Measurements from ENCODE around the gene TNFSF15.

The TNFSF15 gene

GRCh38 chr9:114792396-114792795 is 13.4 kb downstream of the TNFSF15 start:
- DNase-seq (ENCODE audit: low read depth), result no peak
- TF ChIP-seq CTCF (conservative IDR thresholded peaks at IDR 0.05; ENCODE audit: control insufficient read depth, insufficient read depth, low read depth, low read length), result no peak

DNA sequence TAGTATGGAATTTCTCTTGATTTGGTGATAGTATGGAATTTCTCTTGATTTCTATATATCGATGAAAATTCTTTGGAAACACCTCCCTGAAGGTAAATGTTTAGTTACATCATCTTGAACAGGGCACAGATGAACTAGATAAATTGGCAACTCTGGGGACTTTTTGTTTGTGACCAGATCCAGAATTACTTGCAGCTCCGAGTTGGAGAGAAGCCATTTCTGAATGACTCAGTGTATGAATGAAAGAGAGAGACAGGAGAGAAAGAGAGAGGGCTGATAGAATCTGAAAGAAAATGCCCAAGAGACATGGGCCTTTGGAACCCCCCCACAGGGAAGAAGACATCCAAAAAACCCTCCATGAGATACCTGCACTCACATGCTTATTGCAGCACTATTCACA is 14.1 kb downstream of the TNFSF15 start:
- no peak for TF ChIP-seq CTCF (conservative IDR thresholded peaks at IDR 0.05; ENCODE audit: control insufficient read depth, insufficient read depth, low read depth, low read length)
- no peak for DNase-seq (ENCODE audit: low read depth)
- H3K4me3 ChIP-seq (ENCODE audit: control insufficient read depth, low read depth, low read length), result no peak overlapping the region

More at GRCh38 chr9:114792396-114792795, 13.4 kb downstream of the TNFSF15 start:
- no peak overlapping the region for H3K4me3 ChIP-seq (ENCODE audit: control insufficient read depth, low read depth, low read length)

DNA sequence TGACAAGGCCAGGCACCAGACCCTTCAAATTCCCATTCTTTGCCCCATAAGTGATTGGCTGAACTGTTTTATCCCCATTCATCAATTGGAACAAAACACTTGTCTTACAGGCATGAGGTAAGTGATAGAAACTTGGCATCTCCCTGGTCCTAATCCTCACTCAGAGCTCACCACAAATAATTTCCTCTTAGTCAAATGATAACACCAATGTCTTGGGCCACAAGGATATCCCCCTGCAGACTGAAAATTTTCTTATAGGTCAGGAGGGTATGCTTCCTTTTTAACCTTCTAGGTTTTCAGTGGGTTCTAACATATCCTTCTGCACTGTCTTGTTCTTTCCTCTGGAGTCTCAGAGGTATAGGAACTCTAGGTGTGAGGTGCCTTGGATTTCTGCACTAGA is 14.5 kb downstream of the TNFSF15 start:
- no peak overlapping the region for H3K4me3 ChIP-seq (ENCODE audit: control insufficient read depth, low read depth, low read length)
- DNase-seq (ENCODE audit: low read depth), result no peak
- no peak for TF ChIP-seq CTCF (conservative IDR thresholded peaks at IDR 0.05; ENCODE audit: control insufficient read depth, insufficient read depth, low read depth, low read length)

DNA sequence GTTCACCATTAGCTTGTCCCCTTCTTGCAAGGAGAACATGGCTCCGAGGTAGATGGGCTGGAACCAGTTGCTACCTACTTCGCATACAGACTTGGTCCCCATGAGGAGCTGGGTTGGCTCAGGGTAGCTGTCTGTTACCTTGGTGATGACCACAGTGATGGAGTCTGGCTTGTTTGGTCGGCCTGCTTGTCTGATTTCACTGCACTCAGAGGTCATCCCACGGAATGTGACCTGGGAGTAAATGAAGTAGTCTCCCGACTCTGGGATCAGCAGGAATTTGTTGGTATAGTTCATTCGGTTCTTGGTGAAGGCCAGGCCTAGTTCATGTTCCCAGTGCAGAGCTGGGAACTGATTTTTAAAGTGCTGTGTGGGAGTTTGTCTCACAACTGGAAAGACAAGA is 15.3 kb downstream of the TNFSF15 start:
- H3K4me3 ChIP-seq (ENCODE audit: control insufficient read depth, low read depth, low read length), result no peak overlapping the region
- TF ChIP-seq CTCF (conservative IDR thresholded peaks at IDR 0.05; ENCODE audit: control insufficient read depth, insufficient read depth, low read depth, low read length), result no peak
- no peak for DNase-seq (ENCODE audit: low read depth)

- DNase-seq (ENCODE audit: low read depth), result no peak
- H3K4me3 ChIP-seq (ENCODE audit: control insufficient read depth, low read depth, low read length), result no peak overlapping the region
- no peak for TF ChIP-seq CTCF (conservative IDR thresholded peaks at IDR 0.05; ENCODE audit: control insufficient read depth, insufficient read depth, low read depth, low read length)
Observed at GRCh38 chr9:114789006-114789405, 16.8 kb downstream of the TNFSF15 start.

DNA sequence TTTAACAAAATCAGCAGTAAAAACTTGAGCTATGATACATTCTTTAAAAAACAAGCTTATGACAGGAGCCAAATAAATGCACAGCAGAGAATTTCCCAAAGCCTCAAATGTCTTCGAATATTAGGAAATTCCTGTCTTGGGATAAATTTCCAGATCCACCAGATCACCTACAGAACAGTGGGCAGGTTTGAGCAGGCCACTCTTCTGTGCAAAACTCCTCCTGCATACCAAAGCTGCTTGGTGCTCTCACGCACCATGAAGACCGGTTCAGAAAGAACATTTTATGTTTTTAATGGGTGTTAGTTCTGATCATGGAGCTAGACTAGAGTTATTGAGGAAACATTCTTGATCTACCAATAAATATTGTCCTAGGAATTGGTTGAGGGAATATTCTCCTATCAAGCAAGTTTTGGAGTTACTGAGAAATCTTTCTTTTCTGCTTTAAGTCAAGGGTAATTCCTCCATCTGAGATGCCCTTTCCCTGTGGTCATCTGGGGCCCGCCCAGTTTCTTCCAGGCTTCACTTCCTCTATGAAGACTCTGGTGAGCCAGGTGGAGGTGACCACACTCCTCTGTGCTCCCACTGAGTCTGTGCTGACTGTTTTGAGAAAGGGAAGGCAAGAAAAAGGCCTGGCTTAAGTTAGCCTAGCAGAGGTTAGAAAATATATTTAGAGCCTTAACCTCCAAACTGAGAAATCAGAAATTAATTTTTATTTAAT is 17.9 kb downstream of the TNFSF15 start:
- DNase-seq (ENCODE audit: low read depth), result no peak
- no peak overlapping the region for H3K4me3 ChIP-seq (ENCODE audit: control insufficient read depth, low read depth, low read length)
- no peak for TF ChIP-seq CTCF (conservative IDR thresholded peaks at IDR 0.05; ENCODE audit: control insufficient read depth, insufficient read depth, low read depth, low read length)
